Thyroid gland (tissue), 4 donors: ENCODE results near the gene UGT1A10.

Experiments
- POLR2A ChIP-seq, 2 donors: fragments of 450-650 bp; IDR thresholded peaks; one replicate each; pipeline ENCODE4 v1.6.1; 2017; ENCODE audit warnings: antibody characterized with exemption in 2 of 2, mild to moderate bottlenecking in 2 of 2, moderate library complexity in 1 of 2
- TF ChIP-seq, protein P1 (sequence below), 6 experiments: fragments of 200-600 bp in 3 of 6; fragments of 450-650 bp in 3 of 6; sonication (generic) in 3 of 6; IDR thresholded peaks; one replicate each; pipeline ENCODE4 v1.5.1; 2016 to 2019; ENCODE audit warnings: antibody characterized with exemption in 6 of 6, mild to moderate bottlenecking in 2 of 6, inconsistent platforms in 1 of 6, moderate library complexity in 1 of 6

DNA sequence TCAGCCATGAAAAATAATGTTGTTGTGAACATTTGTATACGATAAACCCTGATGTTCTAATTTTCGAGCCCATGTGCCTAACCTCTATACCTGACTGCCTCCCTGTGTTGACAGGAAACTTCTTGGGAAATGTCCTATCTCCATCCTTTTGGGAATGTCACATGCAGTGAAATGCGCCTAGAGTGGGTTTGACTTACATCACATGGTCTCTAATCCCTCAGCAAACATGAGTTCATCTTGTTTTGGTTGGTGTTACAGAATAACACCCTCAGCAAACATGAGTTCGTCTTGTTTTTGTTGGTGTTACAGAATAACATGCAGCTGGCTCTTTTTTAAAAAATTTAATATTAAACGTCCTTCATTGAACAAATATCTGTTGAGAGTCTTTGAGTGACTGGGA, 52.1 kb downstream of the UGT1A10 start:
- TF ChIP-seq, protein P1, sequence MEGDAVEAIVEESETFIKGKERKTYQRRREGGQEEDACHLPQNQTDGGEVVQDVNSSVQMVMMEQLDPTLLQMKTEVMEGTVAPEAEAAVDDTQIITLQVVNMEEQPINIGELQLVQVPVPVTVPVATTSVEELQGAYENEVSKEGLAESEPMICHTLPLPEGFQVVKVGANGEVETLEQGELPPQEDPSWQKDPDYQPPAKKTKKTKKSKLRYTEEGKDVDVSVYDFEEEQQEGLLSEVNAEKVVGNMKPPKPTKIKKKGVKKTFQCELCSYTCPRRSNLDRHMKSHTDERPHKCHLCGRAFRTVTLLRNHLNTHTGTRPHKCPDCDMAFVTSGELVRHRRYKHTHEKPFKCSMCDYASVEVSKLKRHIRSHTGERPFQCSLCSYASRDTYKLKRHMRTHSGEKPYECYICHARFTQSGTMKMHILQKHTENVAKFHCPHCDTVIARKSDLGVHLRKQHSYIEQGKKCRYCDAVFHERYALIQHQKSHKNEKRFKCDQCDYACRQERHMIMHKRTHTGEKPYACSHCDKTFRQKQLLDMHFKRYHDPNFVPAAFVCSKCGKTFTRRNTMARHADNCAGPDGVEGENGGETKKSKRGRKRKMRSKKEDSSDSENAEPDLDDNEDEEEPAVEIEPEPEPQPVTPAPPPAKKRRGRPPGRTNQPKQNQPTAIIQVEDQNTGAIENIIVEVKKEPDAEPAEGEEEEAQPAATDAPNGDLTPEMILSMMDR (IDR thresholded peaks at IDR 0.05): no peak
- TF ChIP-seq POLR2A (IDR thresholded peaks at IDR 0.05): no peak
